ENCODE data around the gene YBX2.

Gene YBX2

DNA sequence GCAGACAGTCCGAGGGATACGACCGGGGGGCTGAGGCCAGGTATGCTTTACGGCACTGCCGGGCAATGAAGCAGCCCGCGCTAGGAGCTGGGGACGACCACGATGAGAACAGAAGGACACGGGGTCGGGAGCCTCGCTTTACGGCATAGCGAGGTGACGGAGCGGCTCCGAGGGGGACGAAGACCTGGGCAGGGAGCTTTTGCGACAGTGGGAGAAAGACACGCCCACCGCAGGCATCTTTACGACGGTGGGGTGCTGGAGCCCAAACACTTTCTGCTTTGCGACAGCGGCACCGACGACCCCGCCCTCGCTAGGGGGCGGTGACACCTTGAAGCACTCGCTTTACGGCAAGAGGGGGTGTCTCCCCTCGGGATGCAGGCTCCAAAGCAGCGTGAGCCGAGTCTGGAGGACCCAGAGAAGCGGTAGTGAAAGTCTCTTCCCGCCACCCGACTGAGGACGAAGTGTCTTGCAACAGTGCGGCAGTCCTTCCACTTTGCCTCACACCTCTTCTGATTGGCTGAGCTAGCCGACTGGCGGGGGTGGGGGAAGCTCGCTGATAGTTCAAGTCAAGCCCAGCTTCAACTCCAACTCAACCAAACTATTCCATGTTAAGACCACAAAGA lies 35.0 kb upstream of the YBX2 start (continued):
- TF ChIP-seq, protein P1, sequence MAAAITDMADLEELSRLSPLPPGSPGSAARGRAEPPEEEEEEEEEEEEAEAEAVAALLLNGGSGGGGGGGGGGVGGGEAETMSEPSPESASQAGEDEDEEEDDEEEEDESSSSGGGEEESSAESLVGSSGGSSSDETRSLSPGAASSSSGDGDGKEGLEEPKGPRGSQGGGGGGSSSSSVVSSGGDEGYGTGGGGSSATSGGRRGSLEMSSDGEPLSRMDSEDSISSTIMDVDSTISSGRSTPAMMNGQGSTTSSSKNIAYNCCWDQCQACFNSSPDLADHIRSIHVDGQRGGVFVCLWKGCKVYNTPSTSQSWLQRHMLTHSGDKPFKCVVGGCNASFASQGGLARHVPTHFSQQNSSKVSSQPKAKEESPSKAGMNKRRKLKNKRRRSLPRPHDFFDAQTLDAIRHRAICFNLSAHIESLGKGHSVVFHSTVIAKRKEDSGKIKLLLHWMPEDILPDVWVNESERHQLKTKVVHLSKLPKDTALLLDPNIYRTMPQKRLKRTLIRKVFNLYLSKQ (tag by site-specific recombination; IDR thresholded peaks at IDR 0.05; ENCODE audit: borderline replicate concordance): no peak
- TF ChIP-seq ZNF701 (tag by site-specific recombination; IDR thresholded peaks at IDR 0.05) (no peak), ZNF174 (tag by site-specific recombination; IDR thresholded peaks at IDR 0.05) (no peak), ZNF600 (tag by site-specific recombination; IDR thresholded peaks at IDR 0.05) (peak; percentile 95), SP7 (tag by site-specific recombination; IDR thresholded peaks at IDR 0.05) (peak; percentile 49; the same call in 1 of the 2 replicates), ZNF707 (tag by site-specific recombination; IDR thresholded peaks at IDR 0.05) (no peak), ZNF350 (tag by site-specific recombination; IDR thresholded peaks at IDR 0.05) (no peak), YY1 (tag by site-specific recombination; IDR thresholded peaks at IDR 0.05) (no peak; the same call in 1 of the 2 replicates), REPIN1 (tag by site-specific recombination; IDR thresholded peaks at IDR 0.05; ENCODE audit: low read depth) (no peak), ZNF354C (tag by site-specific recombination; IDR thresholded peaks at IDR 0.05; ENCODE audit: borderline replicate concordance, low read depth) (no peak), HOXA7 (CRISPR knock-in tag; IDR thresholded peaks at IDR 0.05; ENCODE audit: borderline replicate concordance) (no peak), ZNF112 (tag by site-specific recombination; IDR thresholded peaks at IDR 0.05) (no peak), ZNF785 (tag by site-specific recombination; IDR thresholded peaks at IDR 0.05) (no peak), ZNF214 (tag by site-specific recombination; IDR thresholded peaks at IDR 0.05; ENCODE audit: borderline replicate concordance) (no peak), ZNF514 (tag by site-specific recombination; IDR thresholded peaks at IDR 0.05) (no peak), IKZF3 (tag by site-specific recombination; IDR thresholded peaks at IDR 0.05) (no peak), ZNF324 (tag by site-specific recombination; IDR thresholded peaks at IDR 0.05) (0 out of 2 replicates have a peak, but pooled peaks have one; percentile 72), ZNF121 (tag by site-specific recombination; IDR thresholded peaks at IDR 0.05) (no peak), ZNF830 (tag by site-specific recombination; IDR thresholded peaks at IDR 0.05; ENCODE audit: low read depth) (no peak), ZNF629 (tag by site-specific recombination; IDR thresholded peaks at IDR 0.05) (peak; percentile 50), ZNF549 (tag by site-specific recombination; IDR thresholded peaks at IDR 0.05) (no peak), ZNF146 (tag by site-specific recombination; IDR thresholded peaks at IDR 0.05) (no peak), ZEB2 (tag by site-specific recombination; IDR thresholded peaks at IDR 0.05) (peak; percentile 76; the same call in 1 of the 2 replicates)
- TF ChIP-seq, protein P2, sequence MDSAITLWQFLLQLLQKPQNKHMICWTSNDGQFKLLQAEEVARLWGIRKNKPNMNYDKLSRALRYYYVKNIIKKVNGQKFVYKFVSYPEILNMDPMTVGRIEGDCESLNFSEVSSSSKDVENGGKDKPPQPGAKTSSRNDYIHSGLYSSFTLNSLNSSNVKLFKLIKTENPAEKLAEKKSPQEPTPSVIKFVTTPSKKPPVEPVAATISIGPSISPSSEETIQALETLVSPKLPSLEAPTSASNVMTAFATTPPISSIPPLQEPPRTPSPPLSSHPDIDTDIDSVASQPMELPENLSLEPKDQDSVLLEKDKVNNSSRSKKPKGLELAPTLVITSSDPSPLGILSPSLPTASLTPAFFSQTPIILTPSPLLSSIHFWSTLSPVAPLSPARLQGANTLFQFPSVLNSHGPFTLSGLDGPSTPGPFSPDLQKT (IDR thresholded peaks at IDR 0.05; ENCODE audit: borderline replicate concordance, low read depth, low read length): no peak
- TF ChIP-seq, protein P3, sequence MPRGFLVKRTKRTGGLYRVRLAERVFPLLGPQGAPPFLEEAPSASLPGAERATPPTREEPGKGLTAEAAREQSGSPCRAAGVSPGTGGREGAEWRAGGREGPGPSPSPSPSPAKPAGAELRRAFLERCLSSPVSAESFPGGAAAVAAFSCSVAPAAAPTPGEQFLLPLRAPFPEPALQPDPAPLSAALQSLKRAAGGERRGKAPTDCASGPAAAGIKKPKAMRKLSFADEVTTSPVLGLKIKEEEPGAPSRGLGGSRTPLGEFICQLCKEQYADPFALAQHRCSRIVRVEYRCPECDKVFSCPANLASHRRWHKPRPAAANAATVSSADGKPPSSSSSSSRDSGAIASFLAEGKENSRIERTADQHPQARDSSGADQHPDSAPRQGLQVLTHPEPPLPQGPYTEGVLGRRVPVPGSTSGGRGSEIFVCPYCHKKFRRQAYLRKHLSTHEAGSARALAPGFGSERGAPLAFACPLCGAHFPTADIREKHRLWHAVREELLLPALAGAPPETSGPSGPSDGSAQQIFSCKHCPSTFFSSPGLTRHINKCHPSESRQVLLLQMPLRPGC (tag by site-specific recombination; IDR thresholded peaks at IDR 0.05): no peak
- TF ChIP-seq, protein P4, sequence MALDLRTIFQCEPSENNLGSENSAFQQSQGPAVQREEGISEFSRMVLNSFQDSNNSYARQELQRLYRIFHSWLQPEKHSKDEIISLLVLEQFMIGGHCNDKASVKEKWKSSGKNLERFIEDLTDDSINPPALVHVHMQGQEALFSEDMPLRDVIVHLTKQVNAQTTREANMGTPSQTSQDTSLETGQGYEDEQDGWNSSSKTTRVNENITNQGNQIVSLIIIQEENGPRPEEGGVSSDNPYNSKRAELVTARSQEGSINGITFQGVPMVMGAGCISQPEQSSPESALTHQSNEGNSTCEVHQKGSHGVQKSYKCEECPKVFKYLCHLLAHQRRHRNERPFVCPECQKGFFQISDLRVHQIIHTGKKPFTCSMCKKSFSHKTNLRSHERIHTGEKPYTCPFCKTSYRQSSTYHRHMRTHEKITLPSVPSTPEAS (tag by site-specific recombination; IDR thresholded peaks at IDR 0.05): no peak
- TF ChIP-seq, protein P5, sequence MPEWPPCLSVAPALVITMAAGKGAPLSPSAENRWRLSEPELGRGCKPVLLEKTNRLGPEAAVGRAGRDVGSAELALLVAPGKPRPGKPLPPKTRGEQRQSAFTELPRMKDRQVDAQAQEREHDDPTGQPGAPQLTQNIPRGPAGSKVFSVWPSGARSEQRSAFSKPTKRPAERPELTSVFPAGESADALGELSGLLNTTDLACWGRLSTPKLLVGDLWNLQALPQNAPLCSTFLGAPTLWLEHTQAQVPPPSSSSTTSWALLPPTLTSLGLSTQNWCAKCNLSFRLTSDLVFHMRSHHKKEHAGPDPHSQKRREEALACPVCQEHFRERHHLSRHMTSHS (tag by site-specific recombination; IDR thresholded peaks at IDR 0.05): no peak
- TF ChIP-seq, protein P6, sequence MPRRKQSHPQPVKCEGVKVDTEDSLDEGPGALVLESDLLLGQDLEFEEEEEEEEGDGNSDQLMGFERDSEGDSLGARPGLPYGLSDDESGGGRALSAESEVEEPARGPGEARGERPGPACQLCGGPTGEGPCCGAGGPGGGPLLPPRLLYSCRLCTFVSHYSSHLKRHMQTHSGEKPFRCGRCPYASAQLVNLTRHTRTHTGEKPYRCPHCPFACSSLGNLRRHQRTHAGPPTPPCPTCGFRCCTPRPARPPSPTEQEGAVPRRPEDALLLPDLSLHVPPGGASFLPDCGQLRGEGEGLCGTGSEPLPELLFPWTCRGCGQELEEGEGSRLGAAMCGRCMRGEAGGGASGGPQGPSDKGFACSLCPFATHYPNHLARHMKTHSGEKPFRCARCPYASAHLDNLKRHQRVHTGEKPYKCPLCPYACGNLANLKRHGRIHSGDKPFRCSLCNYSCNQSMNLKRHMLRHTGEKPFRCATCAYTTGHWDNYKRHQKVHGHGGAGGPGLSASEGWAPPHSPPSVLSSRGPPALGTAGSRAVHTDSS (tag by site-specific recombination; IDR thresholded peaks at IDR 0.05): no peak
- TF ChIP-seq, protein P7, sequence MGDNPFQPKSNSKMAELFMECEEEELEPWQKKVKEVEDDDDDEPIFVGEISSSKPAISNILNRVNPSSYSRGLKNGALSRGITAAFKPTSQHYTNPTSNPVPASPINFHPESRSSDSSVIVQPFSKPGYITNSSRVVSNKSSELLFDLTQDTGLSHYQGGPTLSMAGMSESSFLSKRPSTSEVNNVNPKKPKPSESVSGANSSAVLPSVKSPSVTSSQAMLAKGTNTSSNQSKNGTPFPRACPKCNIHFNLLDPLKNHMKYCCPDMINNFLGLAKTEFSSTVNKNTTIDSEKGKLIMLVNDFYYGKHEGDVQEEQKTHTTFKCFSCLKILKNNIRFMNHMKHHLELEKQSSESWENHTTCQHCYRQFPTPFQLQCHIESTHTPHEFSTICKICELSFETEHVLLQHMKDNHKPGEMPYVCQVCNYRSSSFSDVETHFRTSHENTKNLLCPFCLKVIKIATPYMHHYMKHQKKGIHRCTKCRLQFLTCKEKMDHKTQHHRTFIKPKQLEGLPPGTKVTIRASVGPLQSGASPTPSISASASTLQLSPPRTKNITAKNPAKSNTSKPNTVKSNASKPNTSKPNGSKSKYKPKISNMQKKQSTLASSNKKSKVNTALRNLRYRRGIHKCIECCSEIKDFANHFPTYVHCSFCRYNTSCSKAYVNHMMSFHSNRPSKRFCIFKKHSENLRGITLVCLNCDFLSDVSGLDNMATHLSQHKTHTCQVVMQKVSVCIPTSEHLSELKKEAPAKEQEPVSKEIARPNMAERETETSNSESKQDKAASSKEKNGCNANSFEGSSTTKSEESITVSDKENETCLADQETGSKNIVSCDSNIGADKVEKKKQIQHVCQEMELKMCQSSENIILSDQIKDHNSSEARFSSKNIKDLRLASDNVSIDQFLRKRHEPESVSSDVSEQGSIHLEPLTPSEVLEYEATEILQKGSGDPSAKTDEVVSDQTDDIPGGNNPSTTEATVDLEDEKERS (tag by site-specific recombination; IDR thresholded peaks at IDR 0.05): no peak

All from HEK293 (cell line).